DMS114 treated with DMSO at 0.1 percent for 48 hours (cell line): ENCODE data around the gene TSPAN15.
"Not testable (repeated sequence)": the region's sequence is repeated elsewhere in the genome, so short reads cannot be mapped to it uniquely, and the experiment has no call there.

Experiments
- DNase-seq: peaks from one replicate; lab custom pipeline; 2025; ENCODE audit not compliant: unreplicated experiment; lab: John Stamatoyannopoulos, UW

The TSPAN15 gene

GRCh38 chr10:69445041-69445440, 6.2 kb upstream of the TSPAN15 start:
- no peak for DNase-seq

- DNase-seq = no peak
Observed at GRCh38 chr10:69446229-69446628, 5.0 kb upstream of the TSPAN15 start.

- no peak for DNase-seq
Observed at GRCh38 chr10:69446650-69447151, 4.6 kb upstream of the TSPAN15 start.

- peak; percentile 16 for DNase-seq
Observed at GRCh38 chr10:69449841-69450240, 1.4 kb upstream of the TSPAN15 start.

- DNase-seq = not testable (repeated sequence)
Observed at GRCh38 chr10:69450395-69450794, 870 bp upstream of the TSPAN15 start.

GRCh38 chr10:69451784-69452251, 553 bp downstream of the TSPAN15 start:
- DNase-seq = no peak

- no peak for DNase-seq
Observed at GRCh38 chr10:69452676-69453415, 1.6 kb downstream of the TSPAN15 start.

GRCh38 chr10:69453795-69454194, 2.5 kb downstream of the TSPAN15 start:
- DNase-seq = no peak

- no peak for DNase-seq
Observed at GRCh38 chr10:69455006-69455763, 3.9 kb downstream of the TSPAN15 start.

GRCh38 chr10:69456880-69457693, 5.8 kb downstream of the TSPAN15 start:
- no peak for DNase-seq

GRCh38 chr10:69457771-69458237, 6.5 kb downstream of the TSPAN15 start:
- no peak for DNase-seq

GRCh38 chr10:69458430-69459100, 7.3 kb downstream of the TSPAN15 start:
- DNase-seq = no peak

- no peak for DNase-seq
Observed at GRCh38 chr10:69459101-69459790, 8.0 kb downstream of the TSPAN15 start.

- DNase-seq = no peak
Observed at GRCh38 chr10:69459893-69460575, 8.8 kb downstream of the TSPAN15 start.

- no peak for DNase-seq
Observed at GRCh38 chr10:69460576-69461242, 9.4 kb downstream of the TSPAN15 start.

- DNase-seq = no peak
Observed at GRCh38 chr10:69461243-69462025, 10.2 kb downstream of the TSPAN15 start.

GRCh38 chr10:69463886-69464285, 12.6 kb downstream of the TSPAN15 start:
- no peak for DNase-seq

- no peak for DNase-seq
Observed at GRCh38 chr10:69464401-69464800, 13.1 kb downstream of the TSPAN15 start.
